HepG2 (cell line): ENCODE measurements around the gene HOXC5. TPM values are rescaled to one million over a fixed set of nuclear protein-coding genes. Genes with fewer than 3 reads are reported as not detected.

Experiments used
- ATAC-seq: fragments of 200-7000 bp; cut with Tn5 transposase; 3 replicates; pipeline ENCODE4 v1.9.1; 2020; ENCODE audit warnings: mild to moderate bottlenecking, moderate library complexity
- BruUV-seq: library from RNA; stranded (reverse); fragments of 400-500 nt; replicated peaks from 2 replicates; lab custom pipeline; 2021; lab: Mats Ljungman, UMichigan
- CTCF ChIA-PET: fragments of 300-600 bp; formaldehyde crosslinking; extraction: SDS; loops from one replicate; lab custom pipeline; 2021; ENCODE audit warnings: low total read pairs, inconsistent platforms, low intra/inter-chr PET ratio; lab: Yijun Ruan, JAX
- POLR2A ChIA-PET: fragments of 350-600 bp; sonication (Branson Sonifier 250); formaldehyde crosslinking; loops from one replicate; lab custom pipeline; 2020; ENCODE audit warnings: antibody characterized with exemption, inconsistent platforms; lab: Yijun Ruan, JAX
- DNase-seq: peaks from one replicate; pipeline ENCODE4 v3.0.0-alpha.2; 2015; ENCODE audit warnings: low spot score
- FAIRE-seq: peaks from 3 replicates; lab custom pipeline; 2011; peaks lifted over from hg19 to GRCh38; lab: Jason Lieb, UNC
- H2AFZ ChIP-seq: one replicate; pipeline ENCODE4 v1.6.1; 2011; ENCODE audit warnings: low read length, inconsistent platforms
- H3K27ac ChIP-seq: fragments of 300-600 bp; 3 replicates; pipeline ENCODE4 v1.8.0; 2011; ENCODE audit warnings: mixed run types, mild to moderate bottlenecking, mixed read lengths, low read length, inconsistent platforms; ENCODE audit not compliant: insufficient read depth; ENCODE audit errors: extremely low read length
- H3K27me3 ChIP-seq, 2 experiments: fragments of 200-600 bp in 1 of 2; 2 replicates in 1 of 2; 3 replicates in 1 of 2; pipeline versions ENCODE4 v1.6.0 to v1.8.0; 2011; ENCODE audit warnings: low read length in 2 of 2, mild to moderate bottlenecking in 2 of 2, moderate library complexity in 2 of 2, inconsistent platforms in 1 of 2; ENCODE audit not compliant: insufficient read depth in 2 of 2, control insufficient read depth in 1 of 2
- H3K36me3 ChIP-seq, 2 experiments: fragments of 200-600 bp in 1 of 2; replicated peaks in 1 of 2; 2 replicates in 1 of 2; 3 replicates in 1 of 2; pipeline versions ENCODE4 v1.5.1 to v1.8.0; 2011; ENCODE audit warnings: low read length in 2 of 2, inconsistent platforms in 1 of 2; ENCODE audit not compliant: insufficient read depth in 2 of 2, control insufficient read depth in 1 of 2
- H3K4me1 ChIP-seq: 2 replicates; pipeline ENCODE4 v1.5.1; 2012; ENCODE audit warnings: low read length, inconsistent platforms; ENCODE audit not compliant: insufficient read depth
- H3K4me2 ChIP-seq: 2 replicates; pipeline ENCODE4 v1.6.0; 2011; ENCODE audit warnings: low read depth, low read length, inconsistent platforms
- H3K4me3 ChIP-seq, 3 experiments: fragments of 200-600 bp in 1 of 3; sonication (generic), shearing (Covaris generic) in 1 of 3; replicated peaks in 1 of 3; 2 replicates each; pipeline ENCODE4 v1.5.1; 2011 to 2016; ENCODE audit warnings: low read length in 3 of 3, inconsistent platforms in 2 of 3, low read depth in 2 of 3, mild to moderate bottlenecking in 2 of 3, control low read depth in 1 of 3, mixed read lengths in 1 of 3; ENCODE audit not compliant: insufficient read depth in 1 of 3
- H3K79me2 ChIP-seq: one replicate; pipeline ENCODE4 v1.6.1; 2011; ENCODE audit warnings: low read length, inconsistent platforms; ENCODE audit not compliant: insufficient read depth
- H3K9ac ChIP-seq: 2 replicates; pipeline ENCODE4 v1.6.0; 2011; ENCODE audit warnings: mild to moderate bottlenecking, low read depth, low read length, inconsistent platforms; ENCODE audit not compliant: insufficient read depth
- H3K9me3 ChIP-seq: 2 replicates; pipeline ENCODE4 v1.5.1; 2012; ENCODE audit warnings: mild to moderate bottlenecking, low read length
- H4K20me1 ChIP-seq: 2 replicates; pipeline ENCODE4 v1.6.0; 2011; ENCODE audit warnings: inconsistent platforms, mild to moderate bottlenecking, low read length, moderate library complexity; ENCODE audit not compliant: insufficient read depth
- CREB3 ChIP-seq: sonication (generic); formaldehyde crosslinking; IDR thresholded peaks from 2 replicates; pipeline ENCODE4 v1.5.0; 2020; ENCODE audit warnings: missing genetic modification reagents
- HNRNPL ChIP-seq: fragments of 200-400 bp; formaldehyde crosslinking; IDR thresholded peaks from 2 replicates; pipeline ENCODE4 v1.6.1; 2017; ENCODE audit warnings: mild to moderate bottlenecking, low read depth, low read length
- KDM5B ChIP-seq: sonication (generic); formaldehyde crosslinking; IDR thresholded peaks from 2 replicates; pipeline ENCODE4 v1.4.0; 2020; ENCODE audit warnings: missing genetic modification reagents, mild to moderate bottlenecking, borderline replicate concordance
- REXO4 ChIP-seq: sonication (generic); formaldehyde crosslinking; IDR thresholded peaks from 2 replicates; pipeline ENCODE4 v1.8.0; 2022; ENCODE audit warnings: missing genetic modification reagents, mild to moderate bottlenecking, borderline replicate concordance
- TERF1 ChIP-seq: sonication (generic); formaldehyde crosslinking; IDR thresholded peaks from 2 replicates; pipeline ENCODE4 v1.8.0; 2022; ENCODE audit warnings: mild to moderate bottlenecking, missing genetic modification reagents, moderate library complexity
- ZBTB21 ChIP-seq: sonication (generic); formaldehyde crosslinking; IDR thresholded peaks from 2 replicates; pipeline ENCODE4 v1.4.0; 2020; ENCODE audit warnings: missing genetic modification reagents
- ZNF263 ChIP-seq: sonication (generic); formaldehyde crosslinking; IDR thresholded peaks from 2 replicates; pipeline ENCODE4 v1.4.0; 2020; ENCODE audit warnings: missing genetic modification reagents
- ZNF674 ChIP-seq: sonication (generic); formaldehyde crosslinking; IDR thresholded peaks from 2 replicates; pipeline ENCODE4 v1.5.0; 2020; ENCODE audit warnings: low read depth, mild to moderate bottlenecking, missing genetic modification reagents
- WGBS: methylation state at CpG from one replicate; pipeline ENCODE4 v1.1.6; 2017; ENCODE audit warnings: low lambda C conversion rate; 5-methylcytosine and 5-hydroxymethylcytosine counted together
- in situ Hi-C: cut with HindIII; loops from 2 replicates; pipeline ENCODE4 v1.10.0; 2017; ENCODE audit warnings: low pct_unique_long_range_greater_than_20kb; ENCODE audit not compliant: extremely low pct_ligation_motif_present
- intact Hi-C: fragments of 100-400 bp; cut with micrococcal nuclease; formaldehyde crosslinking; loops from one replicate; pipeline ENCODE4 v1.10.0; 2022; ENCODE audit not compliant: unreplicated experiment
- polyA plus RNA-seq, 8 experiments: library from polyadenylated mRNA; depleted of rRNA in 3 of 8; stranded (reverse) in 7 of 8; unstranded in 1 of 8; fragments of >200 nt; fragmentation: Illumina TruSeq in 4 of 8; extraction: Trizol in 4 of 8; gene quantifications; 2 replicates each; pipeline versions ENCODE4 v1.2.1 to v1.2.3, GENCODE V29; 2011 to 2016; ENCODE audit warnings: low read depth in 4 of 8, missing spikeins in 1 of 8, mixed read lengths in 1 of 8; ENCODE audit not compliant: insufficient read depth in 1 of 8
- total RNA-seq, 5 experiments: library from RNA; depleted of rRNA; stranded (reverse); fragments of >200 nt; fragmentation: Illumina TruSeq; extraction: Trizol; gene quantifications; 2 replicates each; pipeline ENCODE4 v1.2.3, GENCODE V29; 2016; ENCODE audit warnings: low read depth in 1 of 5

HOXC5 gene
- total and polyA plus RNA-seq, 2 of the 13 experiments (the other 11 are each of a cell fraction or from before 2014, with no cell fraction given), result not detected

- Histone ChIP-seq H3K27me3 (peaks cover 5 to 70% of the 10 kb centered on the region in 2 experiments), H3K9ac (no peak overlapping the region), H3K4me1 (no peaks in the 10 kb centered on the region), H3K9me3 (no peaks in the 10 kb centered on the region), H3K79me2 (no peaks in the 10 kb centered on the region), H3K4me2 (no peak overlapping the region), H3K36me3 (no peaks in the 10 kb centered on the region), H3K27ac (no peak overlapping the region), H3K4me3 (no peak overlapping the region), H4K20me1 (no peaks in the 10 kb centered on the region), H2AFZ (no peak overlapping the region)
- 44% methylated on average over 16 of the region's 16 CpGs for WGBS
- ChIA-PET POLR2A (no interaction called here), CTCF (no interaction called here)
- intact Hi-C loops, result no loop called here
- no peak for ATAC-seq
- no peak for FAIRE-seq
- in situ Hi-C loops, result no loop called here
- TF ChIP-seq KDM5B (CRISPR knock-in tag), result no peak
- TF ChIP-seq HNRNPL, result no peak
- TF ChIP-seq ZBTB21 (CRISPR knock-in tag), result no peak
- TF ChIP-seq TERF1 (CRISPR knock-in tag), result no peak
- TF ChIP-seq ZNF674 (CRISPR knock-in tag), result no peak
- TF ChIP-seq REXO4 (CRISPR knock-in tag), result no peak
- TF ChIP-seq CREB3 (CRISPR knock-in tag), result no peak
- no peak for TF ChIP-seq ZNF263 (CRISPR knock-in tag)
- no TSS peak for BruUV-seq
- no peak for DNase-seq
Observed at GRCh38 chr12:54045868-54046521, 13.1 kb downstream of the HOXC5 start.
